ENCODE results near the gene EPG5.
"Not testable (repeated sequence)": the region's sequence is repeated elsewhere in the genome, so short reads cannot be mapped to it uniquely, and the experiment has no call there.

EPG5 gene

DNA sequence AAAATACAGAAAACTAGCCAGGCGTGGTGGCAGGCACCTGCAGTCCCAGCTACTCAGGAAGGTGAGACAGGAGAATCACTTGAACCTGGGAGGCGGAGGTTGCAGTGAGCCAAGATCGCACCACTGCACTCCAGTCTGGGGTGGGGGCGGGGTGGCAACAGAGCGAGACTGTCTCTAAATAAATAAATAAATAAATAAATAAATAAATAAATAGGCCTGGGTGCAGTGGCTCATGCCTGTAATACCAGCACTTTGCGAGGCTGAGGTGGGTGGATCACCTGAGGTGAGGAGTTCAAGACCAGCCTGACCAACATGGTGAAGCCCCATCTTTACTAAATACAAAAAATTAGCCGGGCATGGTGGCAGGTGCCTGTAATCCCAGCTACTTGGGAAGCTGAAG lies 7.6 kb downstream of the EPG5 start:
- H3K4ac ChIP-seq (ENCODE audit: low read depth, low read length); DNase-seq; H3K27me3 ChIP-seq (ENCODE audit: insufficient read depth, low read length); H2AK5ac ChIP-seq (ENCODE audit: low read length); H3K18ac ChIP-seq (ENCODE audit: low read length); H3K36me3 ChIP-seq (ENCODE audit: control insufficient read depth in 1 of 2, insufficient read depth in 2 of 2, low read length in 2 of 2); H3K23ac ChIP-seq (ENCODE audit: low read length); H3K4me3 ChIP-seq (ENCODE audit: low read depth, low read length); H4K8ac ChIP-seq (ENCODE audit: low read depth, low read length); H3K9me3 ChIP-seq (ENCODE audit: insufficient read depth, low read depth, low read length); H4K91ac ChIP-seq (ENCODE audit: low read depth, low read length); H2BK120ac ChIP-seq (ENCODE audit: insufficient read depth, low read length, poor library complexity); H3K79me1 ChIP-seq (ENCODE audit: low read length); H2BK5ac ChIP-seq (ENCODE audit: low read depth, low read length, poor library complexity); H3K9ac ChIP-seq (ENCODE audit: low read length); H4K12ac ChIP-seq (ENCODE audit: low read depth, low read length); H3K79me2 ChIP-seq (ENCODE audit: control insufficient read depth, insufficient read depth, low read length, poor library complexity); H3K14ac ChIP-seq (ENCODE audit: low read length); H2AFZ ChIP-seq (ENCODE audit: insufficient read depth, low read length, poor library complexity); H2BK12ac ChIP-seq (ENCODE audit: low read length); H3K27ac ChIP-seq (ENCODE audit: low read depth, low read length); H3K4me2 ChIP-seq (ENCODE audit: low read length); H3K4me1 ChIP-seq (ENCODE audit: control insufficient read depth in 1 of 2, insufficient read depth in 2 of 2, low read length in 2 of 2): not testable (repeated sequence)
- no CpG with 5 or more reads among the region's 7 CpGs for WGBS (ENCODE audit: extremely low coverage, insufficient coverage, insufficient read length)

DNA sequence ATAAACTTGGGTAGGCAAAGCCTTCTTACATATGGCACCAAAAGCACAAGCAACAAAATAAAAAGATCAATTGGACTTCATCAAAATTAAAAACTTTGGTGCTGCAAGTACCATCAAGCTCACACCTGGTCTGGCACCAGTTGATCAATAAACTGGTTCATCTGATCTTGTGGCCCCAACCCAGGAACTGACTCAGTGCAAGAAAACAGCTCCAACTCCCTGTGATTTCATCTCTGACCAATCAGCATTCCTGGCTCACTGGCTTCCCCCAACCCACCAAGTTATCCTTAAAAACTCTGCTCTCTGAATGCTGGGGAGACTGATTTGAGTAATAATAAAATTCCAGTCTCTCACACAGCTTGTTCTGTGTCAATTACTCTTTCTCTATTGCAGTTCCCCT lies 8.4 kb downstream of the EPG5 start:
- Histone ChIP-seq H3K27ac (ENCODE audit: low read depth, low read length) (no peak overlapping the region), H3K4me3 (ENCODE audit: low read depth, low read length) (no peak overlapping the region), H4K91ac (ENCODE audit: low read depth, low read length) (no peak overlapping the region), H2BK5ac (ENCODE audit: low read depth, low read length, poor library complexity) (no peak overlapping the region), H3K14ac (ENCODE audit: low read length) (no peak overlapping the region), H2BK12ac (ENCODE audit: low read length) (no peak overlapping the region), H2AFZ (ENCODE audit: insufficient read depth, low read length, poor library complexity) (no peak overlapping the region), H2AK5ac (ENCODE audit: low read length) (no peak overlapping the region), H3K9me3 (ENCODE audit: insufficient read depth, low read depth, low read length) (no peaks in the 10 kb centered on the region), H3K4me2 (ENCODE audit: low read length) (no peak overlapping the region), H3K79me2 (ENCODE audit: control insufficient read depth, insufficient read depth, low read length, poor library complexity) (no peaks in the 10 kb centered on the region), H3K23ac (ENCODE audit: low read length) (no peak overlapping the region), H3K4me1 (ENCODE audit: control insufficient read depth in 1 of 2, insufficient read depth in 2 of 2, low read length in 2 of 2) (peaks cover 0 to 5% of the 10 kb centered on the region in 2 experiments), H4K12ac (ENCODE audit: low read depth, low read length) (no peak overlapping the region), H3K18ac (ENCODE audit: low read length) (no peak overlapping the region), H3K36me3 (ENCODE audit: control insufficient read depth in 1 of 2, insufficient read depth in 2 of 2, low read length in 2 of 2) (peaks cover 6 to 7% of the 10 kb centered on the region in 2 experiments), H3K9ac (ENCODE audit: low read length) (no peak overlapping the region), H4K8ac (ENCODE audit: low read depth, low read length) (no peak overlapping the region), H3K79me1 (ENCODE audit: low read length) (no peaks in the 10 kb centered on the region), H3K4ac (ENCODE audit: low read depth, low read length) (no peak overlapping the region), H2BK120ac (ENCODE audit: insufficient read depth, low read length, poor library complexity) (no peak overlapping the region), H3K27me3 (ENCODE audit: insufficient read depth, low read length) (no peaks in the 10 kb centered on the region)
- no peak for DNase-seq

DNA sequence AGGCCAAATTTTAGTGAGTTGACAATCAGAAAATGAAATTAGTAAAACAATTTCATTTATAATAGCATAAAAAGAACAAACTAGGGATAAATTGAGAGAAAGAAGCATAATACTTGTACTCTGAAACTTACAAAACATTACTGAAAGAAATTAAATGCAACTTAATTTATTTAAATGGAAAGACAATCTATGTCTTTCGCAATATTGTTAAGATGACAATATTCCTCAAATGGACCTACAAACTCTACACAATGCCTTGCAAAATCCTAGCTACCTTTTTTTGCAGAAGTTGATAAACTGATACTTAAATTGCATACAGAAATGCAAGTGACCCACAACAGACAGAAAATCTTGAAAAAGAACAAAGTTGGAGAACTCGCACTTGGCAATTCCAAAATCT lies 9.1 kb downstream of the EPG5 start:
- no peak overlapping the region for H2BK5ac ChIP-seq (ENCODE audit: low read depth, low read length, poor library complexity)
- H3K14ac ChIP-seq (ENCODE audit: low read length): no peak overlapping the region
- H3K27me3 ChIP-seq (ENCODE audit: insufficient read depth, low read length): no peaks in the 10 kb centered on the region
- H3K4me2 ChIP-seq (ENCODE audit: low read length): no peak overlapping the region
- H4K8ac ChIP-seq (ENCODE audit: low read depth, low read length): no peak overlapping the region
- no CpG with 5 or more reads among the region's 2 CpGs for WGBS (ENCODE audit: extremely low coverage, insufficient coverage, insufficient read length)
- no peak overlapping the region for H3K27ac ChIP-seq (ENCODE audit: low read depth, low read length)
- no peak overlapping the region for H3K4ac ChIP-seq (ENCODE audit: low read depth, low read length)
- H2AFZ ChIP-seq (ENCODE audit: insufficient read depth, low read length, poor library complexity): no peak overlapping the region
- H4K12ac ChIP-seq (ENCODE audit: low read depth, low read length): no peak overlapping the region
- H3K4me3 ChIP-seq (ENCODE audit: low read depth, low read length): no peak overlapping the region
- no peak overlapping the region for H2AK5ac ChIP-seq (ENCODE audit: low read length)
- H3K79me2 ChIP-seq (ENCODE audit: control insufficient read depth, insufficient read depth, low read length, poor library complexity): no peaks in the 10 kb centered on the region
- H3K18ac ChIP-seq (ENCODE audit: low read length): no peak overlapping the region
- H3K79me1 ChIP-seq (ENCODE audit: low read length): no peaks in the 10 kb centered on the region
- H3K9me3 ChIP-seq (ENCODE audit: insufficient read depth, low read depth, low read length): no peaks in the 10 kb centered on the region
- H3K9ac ChIP-seq (ENCODE audit: low read length): no peak overlapping the region
- H3K36me3 ChIP-seq (ENCODE audit: control insufficient read depth in 1 of 2, insufficient read depth in 2 of 2, low read length in 2 of 2): peaks cover 6 to 12% of the 10 kb centered on the region in 2 experiments
- no peak overlapping the region for H3K23ac ChIP-seq (ENCODE audit: low read length)
- peaks cover 2 to 5% of the 10 kb centered on the region in 2 experiments for H3K4me1 ChIP-seq (ENCODE audit: control insufficient read depth in 1 of 2, insufficient read depth in 2 of 2, low read length in 2 of 2)
- no peak for DNase-seq
- no peak overlapping the region for H2BK12ac ChIP-seq (ENCODE audit: low read length)
- no peak overlapping the region for H2BK120ac ChIP-seq (ENCODE audit: insufficient read depth, low read length, poor library complexity)
- no peak overlapping the region for H4K91ac ChIP-seq (ENCODE audit: low read depth, low read length)

DNA sequence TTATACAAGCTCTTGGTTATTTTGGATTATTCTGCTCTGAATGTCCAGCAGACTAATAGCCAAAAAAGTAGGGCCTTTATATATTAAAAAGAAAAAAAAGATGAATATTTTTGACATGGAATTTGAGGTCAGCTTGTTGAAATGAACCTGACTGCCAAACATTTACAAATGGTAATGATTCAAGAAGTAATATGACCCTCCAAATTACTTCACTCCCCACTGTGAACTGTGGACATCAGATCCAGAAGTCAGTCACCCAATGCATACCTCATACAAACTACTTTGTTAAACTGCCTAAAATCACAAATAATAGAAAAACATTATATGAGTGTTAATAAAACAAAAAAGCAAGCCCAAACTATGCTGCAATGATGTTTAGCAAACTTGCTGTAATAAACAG lies 10.0 kb downstream of the EPG5 start:
- Histone ChIP-seq H2BK5ac (ENCODE audit: low read depth, low read length, poor library complexity) (no peak overlapping the region), H3K79me2 (ENCODE audit: control insufficient read depth, insufficient read depth, low read length, poor library complexity) (no peaks in the 10 kb centered on the region), H3K36me3 (ENCODE audit: control insufficient read depth in 1 of 2, insufficient read depth in 2 of 2, low read length in 2 of 2) (peaks cover 11 to 15% of the 10 kb centered on the region in 2 experiments), H2AK5ac (ENCODE audit: low read length) (no peak overlapping the region), H3K79me1 (ENCODE audit: low read length) (no peaks in the 10 kb centered on the region), H3K9ac (ENCODE audit: low read length) (no peak overlapping the region), H3K14ac (ENCODE audit: low read length) (no peak overlapping the region), H3K27ac (ENCODE audit: low read depth, low read length) (no peak overlapping the region), H2BK12ac (ENCODE audit: low read length) (no peak overlapping the region), H2AFZ (ENCODE audit: insufficient read depth, low read length, poor library complexity) (no peak overlapping the region), H3K4me1 (ENCODE audit: control insufficient read depth in 1 of 2, insufficient read depth in 2 of 2, low read length in 2 of 2) (peaks cover 2 to 5% of the 10 kb centered on the region in 2 experiments), H3K23ac (ENCODE audit: low read length) (no peak overlapping the region), H3K4me2 (ENCODE audit: low read length) (no peak overlapping the region), H2BK120ac (ENCODE audit: insufficient read depth, low read length, poor library complexity) (no peak overlapping the region), H3K18ac (ENCODE audit: low read length) (no peak overlapping the region), H3K9me3 (ENCODE audit: insufficient read depth, low read depth, low read length) (no peaks in the 10 kb centered on the region), H4K12ac (ENCODE audit: low read depth, low read length) (no peak overlapping the region), H3K4me3 (ENCODE audit: low read depth, low read length) (no peak overlapping the region), H4K8ac (ENCODE audit: low read depth, low read length) (no peak overlapping the region), H3K4ac (ENCODE audit: low read depth, low read length) (no peak overlapping the region), H4K91ac (ENCODE audit: low read depth, low read length) (no peak overlapping the region), H3K27me3 (ENCODE audit: insufficient read depth, low read length) (no peaks in the 10 kb centered on the region)
- no peak for DNase-seq

Measured in trophoblast cell (in vitro differentiated cells and primary cell).